Stimulated activated CD4-positive, alpha-beta T cell treated with anti-CD3 and anti-CD28 coated beads, Interleukin-2, amount 100 ng/mL, for 48 hours (primary cell): ENCODE measurements around the gene RAD54L2.
"Not testable (repeated sequence)": the region's sequence is repeated elsewhere in the genome, so short reads cannot be mapped to it uniquely, and the experiment has no call there.

Source experiments
- DNase-seq, 2 donors: peaks; one replicate each; pipeline ENCODE4 v3.0.0-alpha.2; 2020

RAD54L2 gene

DNA sequence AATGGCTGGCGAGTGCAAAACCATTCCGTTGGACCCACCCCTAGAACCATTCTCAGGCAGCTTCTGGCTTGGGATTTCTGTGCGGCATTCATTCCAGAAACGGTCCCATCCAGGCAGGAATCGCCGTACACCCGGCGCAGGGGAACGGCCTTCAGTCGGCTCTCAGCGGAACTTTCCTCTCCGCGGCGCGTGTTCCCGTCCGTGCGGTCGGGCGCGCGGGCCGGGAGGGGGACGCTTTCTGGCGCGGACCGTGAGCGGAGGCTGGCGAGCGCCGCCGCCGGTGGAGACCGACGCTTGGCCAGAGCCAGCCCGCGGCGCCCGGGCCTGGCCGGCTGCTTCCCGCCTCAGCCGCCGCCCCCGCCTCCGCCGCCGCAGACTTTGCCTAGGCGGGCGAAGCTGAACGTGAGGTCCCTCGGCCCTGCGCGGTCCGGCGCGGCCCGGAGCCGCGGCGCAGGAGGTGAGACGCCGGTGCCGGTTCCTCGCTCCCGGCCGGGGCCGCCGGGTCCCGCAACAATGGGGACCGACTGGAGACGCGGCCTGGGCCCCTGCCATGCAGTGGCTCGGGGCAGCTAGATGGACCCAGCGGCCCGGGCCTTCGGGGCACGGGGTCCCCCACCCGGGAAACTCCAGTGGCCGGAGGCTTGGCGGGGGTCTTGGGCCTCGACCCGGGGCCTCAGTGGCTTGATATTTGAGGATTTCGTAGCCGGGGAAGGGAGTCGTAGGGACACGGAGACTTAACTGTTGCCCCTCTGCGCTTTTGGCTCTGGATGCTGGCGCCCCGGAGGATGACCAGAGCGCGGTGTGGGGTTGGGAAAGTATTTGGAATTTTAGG, at the start of gene RAD54L2:
RAD54L2 (plus strand) TSS at position 261 of the 832 bp plus-strand sequence. CDS start 51,702 bp downstream, outside the sequence.
- DNase-seq, result peak; percentile 79 to 82

DNA sequence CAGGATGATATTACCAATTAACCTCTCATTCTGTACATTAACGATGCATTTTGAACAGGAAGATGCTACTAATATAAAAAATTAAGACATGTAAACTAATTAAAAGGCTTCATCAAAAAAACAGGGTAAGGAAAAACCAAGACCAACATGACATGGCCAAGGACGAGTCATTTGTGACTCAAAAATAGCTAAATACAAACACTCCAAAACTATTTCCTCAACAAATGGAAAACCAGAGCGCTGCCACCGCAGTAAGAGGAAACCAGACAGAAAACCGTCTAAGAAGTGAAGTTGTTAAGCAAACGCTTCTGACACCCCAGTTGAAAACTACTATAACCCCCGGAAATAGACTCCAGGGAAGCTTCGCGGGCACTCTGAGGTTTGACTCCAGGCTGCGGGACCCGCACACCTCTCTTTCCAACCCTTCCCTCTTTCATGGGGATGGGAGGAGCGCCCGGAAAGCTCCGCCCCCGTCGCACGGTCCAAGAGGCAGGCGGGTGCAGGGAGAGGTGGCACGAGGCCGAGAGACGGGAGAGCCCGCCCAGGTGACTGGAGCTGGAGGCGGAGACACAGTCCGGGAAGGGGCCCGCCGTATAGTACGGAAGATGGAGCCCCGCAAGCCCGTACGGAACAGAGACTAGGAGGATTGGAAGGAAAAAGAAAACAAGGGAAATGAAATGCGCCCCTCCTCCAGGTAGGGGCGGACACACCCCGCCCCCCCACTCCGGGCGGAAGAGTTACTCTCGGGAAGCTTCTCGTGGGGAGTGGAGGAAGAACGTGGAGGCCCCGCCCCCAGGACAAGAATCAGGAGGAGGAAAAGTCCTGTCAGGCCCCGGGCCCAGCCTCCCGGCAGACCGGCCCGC, 39.4 kb upstream of the RAD54L2 start:
- DNase-seq, result peak; percentile 83 to 85

DNA sequence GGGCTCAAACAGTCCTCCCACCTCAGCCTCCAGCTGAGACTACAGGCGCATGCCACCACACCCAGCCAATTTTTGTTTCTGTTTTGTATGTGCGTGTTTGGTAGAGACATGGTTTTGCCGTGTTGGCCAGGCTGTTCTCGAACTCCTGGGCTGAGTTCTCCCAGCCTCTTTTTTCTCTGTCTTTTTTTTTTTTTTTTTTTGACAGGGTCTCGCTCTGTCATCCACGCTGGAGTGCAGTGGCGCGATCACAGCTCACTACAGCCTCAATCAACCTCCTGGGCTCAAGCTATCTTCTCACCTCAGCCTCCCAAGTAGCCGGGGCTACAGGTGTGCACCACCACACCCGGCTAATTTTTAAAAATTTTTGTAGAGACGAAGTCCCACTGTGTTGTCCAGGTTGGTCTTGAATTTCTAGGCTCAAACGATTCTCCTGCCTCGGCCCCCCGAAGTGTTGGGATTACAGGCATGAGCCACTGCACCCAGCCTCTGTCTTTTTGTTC, 37.8 kb upstream of the RAD54L2 start:
- DNase-seq, result peak in 1 of 2 donors; percentile 11

- DNase-seq, result peak; percentile 83 to 85
Measured at GRCh38 chr3:51501833-51502561, 36.5 kb upstream of the RAD54L2 start.

- DNase-seq, result no peak
Measured at GRCh38 chr3:51502562-51502910, 36.0 kb upstream of the RAD54L2 start.

DNA sequence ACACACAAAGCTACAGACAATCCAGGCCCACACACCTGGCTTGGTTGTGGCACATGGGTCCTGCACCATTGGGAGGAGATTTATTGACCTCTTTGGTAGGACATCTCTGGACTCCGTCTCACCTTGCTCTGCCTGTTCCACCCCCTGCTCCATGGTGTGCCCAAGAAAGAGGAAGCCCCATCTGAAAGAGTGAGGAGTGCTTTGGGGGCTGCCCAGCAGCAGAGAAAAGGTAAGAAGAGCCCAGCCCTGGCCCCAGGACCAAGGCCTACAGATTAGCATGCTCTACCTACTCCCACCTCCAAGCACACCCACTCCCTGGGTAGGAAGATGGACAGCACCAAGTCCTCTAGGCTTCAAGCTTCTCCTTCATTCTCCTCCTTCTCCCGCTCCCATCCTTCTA, 35.5 kb upstream of the RAD54L2 start:
- DNase-seq, result no peak

DNA sequence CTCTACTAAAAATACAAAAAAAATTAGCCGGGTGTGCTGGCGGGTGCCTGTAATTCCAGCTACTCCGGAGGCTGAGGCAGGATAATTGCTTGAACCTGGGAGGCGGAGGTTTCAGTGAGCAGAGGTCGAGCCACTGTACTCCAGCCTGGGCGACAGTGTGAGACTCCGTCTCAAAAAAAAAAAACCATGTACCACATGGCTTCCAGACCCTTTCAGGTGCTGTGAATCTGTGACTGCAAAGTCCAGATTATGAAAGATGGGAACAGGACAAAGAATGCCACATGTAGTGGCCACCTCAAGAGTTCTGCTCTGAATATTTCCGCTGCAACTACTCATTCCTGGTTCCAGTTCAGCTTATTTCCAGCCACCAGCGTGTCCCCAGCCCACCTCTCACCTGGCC, 30.3 kb upstream of the RAD54L2 start:
- DNase-seq, result no peak

DNA sequence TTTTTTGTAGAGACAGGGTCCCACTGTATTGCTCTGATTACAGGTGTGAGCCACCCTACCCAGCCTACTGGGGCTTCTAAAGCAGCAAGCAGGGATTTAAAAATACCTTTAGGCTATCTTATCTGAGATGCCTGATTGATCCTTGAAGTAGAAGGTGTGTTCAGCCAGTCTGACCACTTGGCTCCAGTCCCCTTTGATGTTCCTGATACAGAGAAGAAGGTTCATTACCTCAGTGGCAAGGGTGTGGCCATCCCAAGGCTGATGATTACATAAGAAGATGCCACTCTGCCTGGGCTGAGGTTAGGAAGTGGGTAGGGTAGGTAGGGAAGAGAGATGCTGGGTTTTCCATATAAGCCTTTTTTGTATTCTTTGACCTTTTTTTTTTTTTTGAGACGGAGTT, 27.5 kb upstream of the RAD54L2 start:
- no peak for DNase-seq

GRCh38 chr3:51514210-51514609, 24.3 kb upstream of the RAD54L2 start:
- no peak for DNase-seq

DNA sequence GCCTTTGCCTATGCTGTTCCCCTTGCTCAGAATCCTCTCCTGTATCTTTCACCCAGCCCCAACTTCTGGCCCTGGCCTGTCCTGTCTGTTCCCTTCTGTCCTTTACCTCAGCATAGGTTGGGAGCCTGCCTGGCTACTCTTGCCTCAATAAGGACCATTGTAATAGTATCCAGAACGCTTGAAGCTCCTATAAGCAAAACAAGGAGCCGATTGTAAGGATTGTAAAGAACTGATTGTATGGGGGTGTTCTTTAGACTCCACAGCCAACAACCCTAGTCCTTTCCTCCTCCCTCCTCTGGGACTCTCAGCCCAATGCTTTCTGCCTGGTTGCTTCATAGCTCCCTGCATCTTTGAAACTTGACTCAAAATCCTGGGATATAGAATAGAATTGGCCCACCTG, 18.7 kb upstream of the RAD54L2 start:
- no peak for DNase-seq

DNA sequence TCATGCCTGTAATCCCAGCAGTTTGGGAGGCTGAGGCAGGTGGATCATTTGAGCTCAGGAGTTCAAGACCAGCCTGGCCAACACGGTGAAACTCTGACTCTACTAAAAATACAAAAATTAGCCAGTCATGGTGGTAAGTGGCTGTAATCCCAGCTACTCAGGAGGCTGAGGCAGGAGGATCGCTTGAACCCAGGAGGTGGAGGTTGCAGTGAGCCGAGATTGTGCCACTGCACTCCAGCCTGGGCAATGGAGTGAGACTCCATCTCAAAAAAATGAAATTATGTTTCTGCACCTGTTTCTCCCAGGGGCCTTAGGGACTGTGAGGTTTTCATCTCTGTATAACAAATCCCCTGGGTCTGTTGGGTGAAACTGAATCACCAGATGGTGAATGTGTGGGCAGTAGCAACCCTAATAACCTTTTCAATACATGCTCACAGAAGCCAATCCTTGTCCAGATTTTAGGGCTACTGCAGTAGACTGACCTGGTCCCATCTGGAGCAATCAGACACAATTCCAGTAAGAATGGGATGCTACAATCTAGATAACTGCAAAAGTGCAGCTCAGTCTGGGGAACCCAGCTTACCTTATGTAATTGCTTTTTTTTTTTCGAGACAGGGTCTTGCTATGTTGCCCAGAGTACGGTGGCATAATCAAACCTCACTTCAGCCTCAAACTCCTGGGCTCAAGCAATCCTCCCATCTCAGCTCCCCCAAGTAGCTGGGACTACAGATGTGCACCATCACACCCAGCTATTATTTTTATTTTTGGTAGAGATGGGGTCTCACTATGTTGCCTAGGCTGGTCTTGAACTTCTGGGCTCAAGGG, 17.4 kb upstream of the RAD54L2 start:
- DNase-seq, result not testable (repeated sequence)

DNA sequence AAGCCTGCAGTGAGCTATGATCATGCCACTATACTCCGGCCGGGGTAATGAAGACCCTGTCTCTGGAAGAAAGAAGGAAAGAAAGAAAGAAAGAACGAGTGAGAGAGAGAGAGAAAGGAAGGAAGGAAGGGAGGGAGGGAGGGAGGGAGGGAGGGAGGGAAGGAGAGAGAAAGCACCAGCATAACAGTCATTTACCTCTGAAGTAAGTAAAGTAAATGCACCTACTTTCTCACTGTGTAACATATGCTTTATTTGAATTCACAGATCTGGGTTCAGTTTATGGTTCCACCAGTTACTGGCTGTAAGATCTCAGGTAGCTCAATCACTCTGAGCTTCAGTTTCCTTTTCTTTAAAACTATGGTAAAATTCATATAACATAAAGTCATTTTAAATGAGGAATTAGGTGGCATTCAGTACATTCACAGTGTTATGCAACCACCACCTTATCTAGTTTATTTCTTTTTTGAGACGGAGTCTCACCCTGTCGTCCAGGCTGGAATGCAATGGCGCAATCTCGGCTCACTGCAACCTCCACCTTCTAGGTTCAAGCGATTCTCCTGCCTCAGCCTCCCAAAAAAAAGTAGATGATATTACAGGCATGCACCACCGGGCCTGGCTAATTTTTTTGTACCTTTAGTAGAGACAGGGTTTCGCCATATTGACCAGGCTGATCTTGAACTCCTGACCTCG, 16.1 kb upstream of the RAD54L2 start:
- DNase-seq, result no peak

DNA sequence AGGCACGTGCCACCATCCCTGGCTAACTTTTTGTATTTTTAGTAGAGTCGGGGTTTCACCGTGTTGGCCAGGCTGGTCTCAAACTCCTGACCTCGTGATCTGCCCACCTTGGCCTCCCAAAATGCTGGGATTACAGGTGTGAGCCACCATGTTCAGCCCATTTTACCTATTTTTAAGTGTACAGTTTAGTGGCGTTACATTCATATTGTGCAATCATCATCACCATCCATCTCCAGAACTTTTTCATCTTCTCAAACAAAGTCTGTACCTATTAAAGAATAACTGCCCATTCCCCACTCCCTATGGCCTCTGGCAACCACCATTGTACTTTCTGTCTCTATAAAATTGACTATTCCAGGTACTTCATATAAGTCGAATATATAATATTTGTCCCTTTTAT, 13.6 kb upstream of the RAD54L2 start:
- not testable (repeated sequence) for DNase-seq

GRCh38 chr3:51530485-51530884, 8.0 kb upstream of the RAD54L2 start:
- no peak for DNase-seq

GRCh38 chr3:51535146-51536019, 3.1 kb upstream of the RAD54L2 start:
- DNase-seq, result no peak

GRCh38 chr3:51537631-51538030, 888 bp upstream of the RAD54L2 start:
- not testable (repeated sequence) for DNase-seq

DNA sequence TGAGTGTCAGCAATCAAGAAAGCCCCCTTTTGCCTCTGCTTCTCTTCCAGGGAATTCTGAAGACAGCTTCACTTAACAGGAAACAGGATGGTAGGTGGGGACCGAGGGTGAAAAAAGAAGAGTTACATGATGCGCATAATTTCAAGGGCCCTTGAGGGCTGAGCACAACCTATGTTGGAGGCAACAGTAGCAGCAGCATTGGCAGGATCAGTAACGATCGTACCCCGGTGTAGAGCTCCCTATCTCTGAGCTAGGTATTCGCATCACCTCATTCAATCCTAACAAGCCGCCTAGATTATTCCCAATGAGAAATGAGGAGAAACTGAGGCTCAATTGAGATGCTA, 432 bp upstream of the RAD54L2 start:
- DNase-seq, result peak in 1 of 2 donors; percentile 7

DNA sequence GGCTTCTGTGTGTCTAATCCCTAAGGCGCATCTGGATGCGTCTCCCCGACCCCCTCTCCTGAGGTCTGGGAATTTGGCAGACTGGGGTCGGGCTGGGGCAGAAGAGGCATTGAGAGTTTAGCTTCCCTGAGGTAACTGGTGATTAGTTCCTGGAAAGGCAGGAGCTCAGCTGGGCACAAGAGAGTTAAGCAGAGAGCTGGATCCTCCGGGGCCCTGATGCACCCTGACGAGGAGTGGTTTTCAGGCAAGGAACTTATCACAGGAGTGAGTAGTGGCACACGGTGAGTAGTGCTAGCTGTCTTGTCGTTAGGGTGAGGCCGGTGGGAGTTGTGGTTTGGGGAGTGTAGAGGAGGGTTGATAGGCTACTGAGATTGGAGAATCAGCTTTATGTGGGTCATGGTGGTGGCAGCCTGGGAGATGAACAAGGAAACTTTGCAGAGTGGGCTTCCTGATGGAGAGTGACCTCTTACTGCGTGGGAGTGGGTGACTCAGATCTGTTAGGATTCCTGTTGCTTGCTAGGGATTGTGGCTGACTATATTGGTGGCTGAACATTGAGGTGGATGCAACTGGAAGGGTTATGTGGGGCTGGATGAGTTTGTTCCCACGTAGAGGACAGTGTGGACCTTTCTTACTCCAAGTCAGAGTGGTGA, 897 bp downstream of the RAD54L2 start:
- DNase-seq, result peak; percentile 37 to 47

DNA sequence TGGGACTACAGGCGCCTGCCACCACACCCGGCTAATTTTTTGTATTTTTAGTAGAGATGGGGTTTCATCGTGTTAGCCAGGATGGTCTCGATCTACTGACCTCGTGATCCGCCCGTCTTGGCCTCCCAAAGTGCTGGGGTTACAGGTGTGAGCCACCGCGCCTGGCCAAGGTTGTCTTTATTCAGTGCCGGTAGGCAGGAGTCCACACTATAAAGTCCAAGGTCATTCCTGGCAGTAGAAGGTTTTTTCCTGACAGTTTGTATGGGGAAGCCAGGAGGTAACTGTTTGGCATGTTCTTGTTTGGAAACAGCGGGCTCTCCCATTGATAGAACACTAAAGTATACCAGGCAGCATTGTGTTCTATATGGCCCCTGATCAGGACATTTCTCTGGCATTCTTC, 4.1 kb downstream of the RAD54L2 start:
- not testable (repeated sequence) for DNase-seq
